Tibial nerve (tissue), 4 donors: ENCODE data around the gene RIN3.

ENCODE experiments used
- EP300 ChIP-seq, 2 donors: sonication (generic); formaldehyde crosslinking; IDR thresholded peaks; one replicate each; pipeline ENCODE4 v1.6.1; 2017; ENCODE audit warnings: antibody characterized with exemption in 2 of 2, mild to moderate bottlenecking in 1 of 2
- POLR2A ChIP-seq, 2 donors: fragments of 450-650 bp; IDR thresholded peaks; one replicate each; pipeline ENCODE4 v1.6.1; 2017; ENCODE audit warnings: antibody characterized with exemption in 2 of 2, mild to moderate bottlenecking in 2 of 2, moderate library complexity in 2 of 2
- TF ChIP-seq, protein P1 (sequence below), 5 experiments: fragments of 200-600 bp in 3 of 5; fragments of 450-650 bp in 2 of 5; sonication (generic) in 3 of 5; IDR thresholded peaks; one replicate each; pipeline ENCODE4 v1.5.1; 2016 to 2019; ENCODE audit warnings: antibody characterized with exemption in 5 of 5, mild to moderate bottlenecking in 3 of 5, moderate library complexity in 2 of 5

DNA sequence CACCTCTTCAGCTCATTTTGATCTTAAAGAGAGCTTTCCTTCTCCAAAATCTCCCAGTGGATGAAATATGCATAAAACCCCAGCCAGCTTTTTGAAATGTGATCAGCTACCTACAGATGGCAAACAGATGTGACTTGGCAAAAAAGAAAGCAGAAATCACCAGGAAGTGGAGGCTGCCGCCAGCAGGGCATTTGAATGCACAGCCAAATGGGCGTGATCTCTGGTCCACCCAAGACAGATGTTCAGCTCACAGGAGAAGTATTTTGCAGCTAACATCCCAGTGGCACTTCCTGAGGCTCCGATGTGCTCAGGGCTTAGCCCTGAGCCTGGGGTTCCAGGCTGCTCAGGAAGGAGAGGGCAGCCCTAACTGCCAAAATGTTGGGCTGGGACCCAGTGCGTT, 156.6 kb downstream of the RIN3 start:
- TF ChIP-seq POLR2A (IDR thresholded peaks at IDR 0.05) (no peak), EP300 (IDR thresholded peaks at IDR 0.05) (peak in 1 of 2 donors; percentile 14)
- TF ChIP-seq, protein P1, sequence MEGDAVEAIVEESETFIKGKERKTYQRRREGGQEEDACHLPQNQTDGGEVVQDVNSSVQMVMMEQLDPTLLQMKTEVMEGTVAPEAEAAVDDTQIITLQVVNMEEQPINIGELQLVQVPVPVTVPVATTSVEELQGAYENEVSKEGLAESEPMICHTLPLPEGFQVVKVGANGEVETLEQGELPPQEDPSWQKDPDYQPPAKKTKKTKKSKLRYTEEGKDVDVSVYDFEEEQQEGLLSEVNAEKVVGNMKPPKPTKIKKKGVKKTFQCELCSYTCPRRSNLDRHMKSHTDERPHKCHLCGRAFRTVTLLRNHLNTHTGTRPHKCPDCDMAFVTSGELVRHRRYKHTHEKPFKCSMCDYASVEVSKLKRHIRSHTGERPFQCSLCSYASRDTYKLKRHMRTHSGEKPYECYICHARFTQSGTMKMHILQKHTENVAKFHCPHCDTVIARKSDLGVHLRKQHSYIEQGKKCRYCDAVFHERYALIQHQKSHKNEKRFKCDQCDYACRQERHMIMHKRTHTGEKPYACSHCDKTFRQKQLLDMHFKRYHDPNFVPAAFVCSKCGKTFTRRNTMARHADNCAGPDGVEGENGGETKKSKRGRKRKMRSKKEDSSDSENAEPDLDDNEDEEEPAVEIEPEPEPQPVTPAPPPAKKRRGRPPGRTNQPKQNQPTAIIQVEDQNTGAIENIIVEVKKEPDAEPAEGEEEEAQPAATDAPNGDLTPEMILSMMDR (IDR thresholded peaks at IDR 0.05): no peak
